ENCODE data around the gene UBE2QL1.

UBE2QL1 gene

GRCh38 chr5:6453937-6454560, 5.4 kb downstream of the UBE2QL1 start:
- no peak for DNase-seq (ENCODE audit: extremely low read depth in 1 of 2, low read depth in 1 of 2)

- no peak for DNase-seq (ENCODE audit: extremely low read depth in 1 of 2, low read depth in 1 of 2)
Observed at GRCh38 chr5:6454628-6455053, 6.0 kb downstream of the UBE2QL1 start.

GRCh38 chr5:6455571-6456200, 7.0 kb downstream of the UBE2QL1 start:
- no peak for DNase-seq (ENCODE audit: extremely low read depth in 1 of 2, low read depth in 1 of 2)

GRCh38 chr5:6456766-6457370, 8.2 kb downstream of the UBE2QL1 start:
- DNase-seq (ENCODE audit: extremely low read depth in 1 of 2, low read depth in 1 of 2): no peak

GRCh38 chr5:6457592-6457991, 8.9 kb downstream of the UBE2QL1 start:
- no peak for DNase-seq (ENCODE audit: extremely low read depth in 1 of 2, low read depth in 1 of 2)

GRCh38 chr5:6458833-6459232, 10.2 kb downstream of the UBE2QL1 start:
- no peak for DNase-seq (ENCODE audit: extremely low read depth in 1 of 2, low read depth in 1 of 2)

GRCh38 chr5:6459896-6460295, 11.2 kb downstream of the UBE2QL1 start:
- no peak for DNase-seq (ENCODE audit: extremely low read depth in 1 of 2, low read depth in 1 of 2)

GRCh38 chr5:6461006-6461405, 12.3 kb downstream of the UBE2QL1 start:
- DNase-seq (ENCODE audit: extremely low read depth in 1 of 2, low read depth in 1 of 2): no peak

- no peak for DNase-seq (ENCODE audit: extremely low read depth in 1 of 2, low read depth in 1 of 2)
Observed at GRCh38 chr5:6461793-6462650, 13.4 kb downstream of the UBE2QL1 start.

GRCh38 chr5:6462671-6463070, 14.0 kb downstream of the UBE2QL1 start:
- no peak for DNase-seq (ENCODE audit: extremely low read depth in 1 of 2, low read depth in 1 of 2)

- DNase-seq (ENCODE audit: extremely low read depth in 1 of 2, low read depth in 1 of 2): no peak
Observed at GRCh38 chr5:6464441-6464840, 15.8 kb downstream of the UBE2QL1 start.

GRCh38 chr5:6465831-6466790, 17.5 kb downstream of the UBE2QL1 start:
- no peak for DNase-seq (ENCODE audit: extremely low read depth in 1 of 2, low read depth in 1 of 2)

- no peak for DNase-seq (ENCODE audit: extremely low read depth in 1 of 2, low read depth in 1 of 2)
Observed at GRCh38 chr5:6466975-6467567, 18.4 kb downstream of the UBE2QL1 start.

GRCh38 chr5:6467591-6467990, 18.9 kb downstream of the UBE2QL1 start:
- no peak for DNase-seq (ENCODE audit: extremely low read depth in 1 of 2, low read depth in 1 of 2)

- DNase-seq (ENCODE audit: extremely low read depth in 1 of 2, low read depth in 1 of 2): no peak
Observed at GRCh38 chr5:6468104-6468503, 19.4 kb downstream of the UBE2QL1 start.

- no peak for DNase-seq (ENCODE audit: extremely low read depth in 1 of 2, low read depth in 1 of 2)
Observed at GRCh38 chr5:6468870-6469269, 20.2 kb downstream of the UBE2QL1 start.

GRCh38 chr5:6469836-6470235, 21.2 kb downstream of the UBE2QL1 start:
- no peak for DNase-seq (ENCODE audit: extremely low read depth in 1 of 2, low read depth in 1 of 2)

- no peak for DNase-seq (ENCODE audit: extremely low read depth in 1 of 2, low read depth in 1 of 2)
Observed at GRCh38 chr5:6470672-6471071, 22.0 kb downstream of the UBE2QL1 start.

- DNase-seq (ENCODE audit: extremely low read depth in 1 of 2, low read depth in 1 of 2): no peak
Observed at GRCh38 chr5:6471252-6471651, 22.6 kb downstream of the UBE2QL1 start.

- DNase-seq (ENCODE audit: extremely low read depth in 1 of 2, low read depth in 1 of 2): no peak
Observed at GRCh38 chr5:6472792-6473191, 24.1 kb downstream of the UBE2QL1 start.
